ENCODE data around the gene TSSK2. TPM values are rescaled to one million over a fixed set of nuclear protein-coding genes. Genes with fewer than 3 reads are reported as not detected.

The TSSK2 gene
- total RNA-seq, 1 donor = 0.21 TPM

- H3K4me3 ChIP-seq (ENCODE audit: low read length) = no peak overlapping the region
- H3K27me3 ChIP-seq (ENCODE audit: insufficient read depth, low read length) = no peaks in the 10 kb centered on the region
- H3K4me1 ChIP-seq (ENCODE audit: insufficient read depth, low read length) = peaks cover 3% of the 10 kb centered on the region
- H3K9me3 ChIP-seq (ENCODE audit: low read depth, low read length) = no peaks in the 10 kb centered on the region
Measured at GRCh38 chr22:19138217-19139000, 7.3 kb downstream of the TSSK2 start.

- Histone ChIP-seq H3K4me1 (ENCODE audit: insufficient read depth, low read length) (peaks cover 9% of the 10 kb centered on the region), H3K27me3 (ENCODE audit: insufficient read depth, low read length) (no peaks in the 10 kb centered on the region), H3K4me3 (ENCODE audit: low read length) (no peak overlapping the region), H3K9me3 (ENCODE audit: low read depth, low read length) (no peaks in the 10 kb centered on the region)
Measured at GRCh38 chr22:19139001-19139356, 7.9 kb downstream of the TSSK2 start.

GRCh38 chr22:19139974-19140373 is 8.9 kb downstream of the TSSK2 start:
- H3K27me3 ChIP-seq (ENCODE audit: insufficient read depth, low read length) = no peaks in the 10 kb centered on the region
- no peaks in the 10 kb centered on the region for H3K9me3 ChIP-seq (ENCODE audit: low read depth, low read length)
- no peak overlapping the region for H3K4me3 ChIP-seq (ENCODE audit: low read length)
- peaks cover 11% of the 10 kb centered on the region for H3K4me1 ChIP-seq (ENCODE audit: insufficient read depth, low read length)

GRCh38 chr22:19142394-19142793 is 11.3 kb downstream of the TSSK2 start:
- H3K4me1 ChIP-seq (ENCODE audit: insufficient read depth, low read length) = peaks cover 11% of the 10 kb centered on the region

GRCh38 chr22:19143212-19143611 is 12.1 kb downstream of the TSSK2 start:
- H3K9me3 ChIP-seq (ENCODE audit: low read depth, low read length) = no peaks in the 10 kb centered on the region
- no peak overlapping the region for H3K4me3 ChIP-seq (ENCODE audit: low read length)
- H3K4me1 ChIP-seq (ENCODE audit: insufficient read depth, low read length) = peaks cover 11% of the 10 kb centered on the region
- peaks cover 8% of the 10 kb centered on the region for H3K27me3 ChIP-seq (ENCODE audit: insufficient read depth, low read length)

More at GRCh38 chr22:19142394-19142793, 11.3 kb downstream of the TSSK2 start:
- Histone ChIP-seq H3K9me3 (ENCODE audit: low read depth, low read length) (no peaks in the 10 kb centered on the region), H3K27me3 (ENCODE audit: insufficient read depth, low read length) (peaks cover under 1% of the 10 kb centered on the region), H3K4me3 (ENCODE audit: low read length) (no peak overlapping the region)

GRCh38 chr22:19143967-19144400 is 12.9 kb downstream of the TSSK2 start:
- Histone ChIP-seq H3K27me3 (ENCODE audit: insufficient read depth, low read length) (peaks cover 16% of the 10 kb centered on the region), H3K4me1 (ENCODE audit: insufficient read depth, low read length) (peaks cover 11% of the 10 kb centered on the region), H3K9me3 (ENCODE audit: low read depth, low read length) (no peaks in the 10 kb centered on the region), H3K4me3 (ENCODE audit: low read length) (peak overlapping the region; percentile 79)

- Histone ChIP-seq H3K27me3 (ENCODE audit: insufficient read depth, low read length) (peaks cover 32% of the 10 kb centered on the region), H3K4me1 (ENCODE audit: insufficient read depth, low read length) (peaks cover 18% of the 10 kb centered on the region), H3K4me3 (ENCODE audit: low read length) (no peak overlapping the region), H3K9me3 (ENCODE audit: low read depth, low read length) (no peaks in the 10 kb centered on the region)
Measured at GRCh38 chr22:19146215-19146968, 15.3 kb downstream of the TSSK2 start.

- no peaks in the 10 kb centered on the region for H3K9me3 ChIP-seq (ENCODE audit: low read depth, low read length)
- H3K4me1 ChIP-seq (ENCODE audit: insufficient read depth, low read length) = peaks cover 18% of the 10 kb centered on the region
- H3K4me3 ChIP-seq (ENCODE audit: low read length) = no peak overlapping the region
- peaks cover 40% of the 10 kb centered on the region for H3K27me3 ChIP-seq (ENCODE audit: insufficient read depth, low read length)
Measured at GRCh38 chr22:19147195-19147780, 16.2 kb downstream of the TSSK2 start.

GRCh38 chr22:19148417-19149046 is 17.4 kb downstream of the TSSK2 start:
- no peaks in the 10 kb centered on the region for H3K9me3 ChIP-seq (ENCODE audit: low read depth, low read length)
- H3K4me3 ChIP-seq (ENCODE audit: low read length) = no peak overlapping the region
- peaks cover 45% of the 10 kb centered on the region for H3K27me3 ChIP-seq (ENCODE audit: insufficient read depth, low read length)
- H3K4me1 ChIP-seq (ENCODE audit: insufficient read depth, low read length) = peaks cover 14% of the 10 kb centered on the region

GRCh38 chr22:19149047-19149883 is 18.2 kb downstream of the TSSK2 start:
- H3K4me3 ChIP-seq (ENCODE audit: low read length) = no peak overlapping the region
- H3K4me1 ChIP-seq (ENCODE audit: insufficient read depth, low read length) = peaks cover 6% of the 10 kb centered on the region
- H3K27me3 ChIP-seq (ENCODE audit: insufficient read depth, low read length) = peaks cover 45% of the 10 kb centered on the region
- H3K9me3 ChIP-seq (ENCODE audit: low read depth, low read length) = no peaks in the 10 kb centered on the region

- Histone ChIP-seq H3K9me3 (ENCODE audit: low read depth, low read length) (no peaks in the 10 kb centered on the region), H3K4me3 (ENCODE audit: low read length) (no peak within 1 kb of the TSS), H3K27me3 (ENCODE audit: insufficient read depth, low read length) (peaks cover 45% of the 10 kb centered on the region), H3K4me1 (ENCODE audit: insufficient read depth, low read length) (peaks cover 6% of the 10 kb centered on the region)
Measured at GRCh38 chr22:19149991-19150390, 18.9 kb downstream of the TSSK2 start, which contains the start of gene GSC2. Gene GSC2, minus strand, starts transcription at chr22:19150292. Its CDS starts 9 bp downstream, at chr22:19150283.

- Histone ChIP-seq H3K27me3 (ENCODE audit: insufficient read depth, low read length) (peaks cover 45% of the 10 kb centered on the region), H3K4me1 (ENCODE audit: insufficient read depth, low read length) (peaks cover 6% of the 10 kb centered on the region), H3K4me3 (ENCODE audit: low read length) (no peak overlapping the region), H3K9me3 (ENCODE audit: low read depth, low read length) (no peaks in the 10 kb centered on the region)
Measured at GRCh38 chr22:19150482-19151328, 19.6 kb downstream of the TSSK2 start.

GRCh38 chr22:19151329-19152191 is 20.5 kb downstream of the TSSK2 start:
- peaks cover 45% of the 10 kb centered on the region for H3K27me3 ChIP-seq (ENCODE audit: insufficient read depth, low read length)
- peaks cover 6% of the 10 kb centered on the region for H3K4me1 ChIP-seq (ENCODE audit: insufficient read depth, low read length)
- H3K9me3 ChIP-seq (ENCODE audit: low read depth, low read length) = no peaks in the 10 kb centered on the region
- no peak overlapping the region for H3K4me3 ChIP-seq (ENCODE audit: low read length)
